H9 (cell line): ENCODE data around the gene IL1R2. TPM values are rescaled to one million over a fixed set of nuclear protein-coding genes. Genes with fewer than 3 reads are reported as not detected.

Experiments
- DNase-seq: peaks from one replicate; pipeline ENCODE4 v3.0.0-alpha.2; 2017
- H2AFZ ChIP-seq: one replicate; pipeline ENCODE4 v1.6.1; 2013; ENCODE audit warnings: mild to moderate bottlenecking, low read length, control low read depth, moderate library complexity
- H2AK5ac ChIP-seq: 2 replicates; pipeline ENCODE4 v1.6.1; 2013; ENCODE audit warnings: low read length, control low read depth, mixed read lengths; ENCODE audit not compliant: insufficient read length
- H2BK120ac ChIP-seq: one replicate; pipeline ENCODE4 v1.6.1; 2013; ENCODE audit warnings: low read depth, mild to moderate bottlenecking, low read length, control low read depth, inconsistent platforms; ENCODE audit not compliant: poor library complexity, severe bottlenecking
- H2BK12ac ChIP-seq: 2 replicates; pipeline ENCODE4 v1.6.1; 2013; ENCODE audit warnings: low read length, control low read depth, mixed read lengths, low read depth; ENCODE audit not compliant: insufficient read length
- H2BK15ac ChIP-seq: 2 replicates; pipeline ENCODE4 v1.6.1; 2013; ENCODE audit warnings: low read depth, low read length, control low read depth
- H2BK20ac ChIP-seq: one replicate; pipeline ENCODE4 v1.6.1; 2013; ENCODE audit warnings: low read depth, mild to moderate bottlenecking, low read length, control low read depth, inconsistent platforms; ENCODE audit not compliant: poor library complexity, severe bottlenecking
- H2BK5ac ChIP-seq: 2 replicates; pipeline ENCODE4 v1.6.1; 2013; ENCODE audit warnings: low read length, control low read depth, mixed read lengths; ENCODE audit not compliant: insufficient read length
- H3K14ac ChIP-seq: 2 replicates; pipeline ENCODE4 v1.6.1; 2013; ENCODE audit warnings: low read length, control low read depth; ENCODE audit not compliant: insufficient read depth
- H3K18ac ChIP-seq: 2 replicates; pipeline ENCODE4 v1.6.1; 2013; ENCODE audit warnings: low read depth, mild to moderate bottlenecking, mixed read lengths, low read length, control low read depth; ENCODE audit not compliant: insufficient read length
- H3K23ac ChIP-seq: 2 replicates; pipeline ENCODE4 v1.6.1; 2013; ENCODE audit warnings: low read length, control low read depth, mixed read lengths, low read depth; ENCODE audit not compliant: insufficient read length
- H3K23me2 ChIP-seq: 2 replicates; pipeline ENCODE4 v1.6.1; 2013; ENCODE audit warnings: low read depth, mild to moderate bottlenecking, mixed read lengths, low read length, control low read depth; ENCODE audit not compliant: insufficient read length, poor library complexity, severe bottlenecking
- H3K27ac ChIP-seq: 2 replicates; pipeline ENCODE4 v1.5.1; 2013; ENCODE audit warnings: low read length, control low read depth, mixed read lengths, low read depth; ENCODE audit not compliant: insufficient read length
- H3K27me3 ChIP-seq: 2 replicates; pipeline ENCODE4 v1.6.1; 2013; ENCODE audit warnings: low read length, control low read depth, inconsistent platforms; ENCODE audit not compliant: insufficient read depth
- H3K4ac ChIP-seq: 2 replicates; pipeline ENCODE4 v1.6.1; 2013; ENCODE audit warnings: low read depth, mild to moderate bottlenecking, control low read depth, inconsistent platforms, low read length, moderate library complexity
- H3K4me1 ChIP-seq: 2 replicates; pipeline ENCODE4 v1.6.1; 2013; ENCODE audit warnings: low read length, control low read depth, inconsistent platforms; ENCODE audit not compliant: insufficient read depth
- H3K4me2 ChIP-seq: 2 replicates; pipeline ENCODE4 v1.6.1; 2013; ENCODE audit warnings: low read length, control low read depth, mixed read lengths; ENCODE audit not compliant: insufficient read length, insufficient read depth
- H3K56ac ChIP-seq: 2 replicates; pipeline ENCODE4 v1.6.1; 2013; ENCODE audit warnings: low read depth, mild to moderate bottlenecking, mixed read lengths, low read length, control low read depth; ENCODE audit not compliant: insufficient read length
- H3K79me1 ChIP-seq: 2 replicates; pipeline ENCODE4 v1.6.1; 2013; ENCODE audit warnings: low read depth, mild to moderate bottlenecking, moderate library complexity, low read length, control low read depth, inconsistent platforms; ENCODE audit not compliant: insufficient read depth, poor library complexity, severe bottlenecking
- H3K79me2 ChIP-seq: 2 replicates; pipeline ENCODE4 v1.6.1; 2013; ENCODE audit warnings: low read length, control low read depth, inconsistent platforms; ENCODE audit not compliant: insufficient read depth
- H3K9ac ChIP-seq: 2 replicates; pipeline ENCODE4 v1.6.1; 2013; ENCODE audit warnings: low read length, control low read depth, mixed read lengths; ENCODE audit not compliant: insufficient read length; ENCODE audit errors: extremely low read depth
- H3K9me3 ChIP-seq: one replicate; pipeline ENCODE4 v1.6.1; 2013; ENCODE audit warnings: low read depth, low read length, inconsistent platforms; ENCODE audit not compliant: control insufficient read depth
- H3T11ph ChIP-seq: one replicate; pipeline ENCODE4 v1.6.1; 2013; ENCODE audit warnings: mild to moderate bottlenecking, low read length, control low read depth, inconsistent platforms
- H4K20me1 ChIP-seq: one replicate; pipeline ENCODE4 v1.6.1; 2013; ENCODE audit not compliant: control insufficient read depth, insufficient read length, insufficient read depth
- H4K5ac ChIP-seq: 2 replicates; pipeline ENCODE4 v1.6.1; 2013; ENCODE audit warnings: low read depth, mild to moderate bottlenecking, mixed read lengths, low read length, control low read depth; ENCODE audit not compliant: insufficient read length
- H4K8ac ChIP-seq: replicated peaks from 2 replicates; pipeline ENCODE4 v1.6.1; 2013; ENCODE audit warnings: low read length, control low read depth, mixed read lengths, low read depth; ENCODE audit not compliant: insufficient read length
- H4K91ac ChIP-seq: 2 replicates; pipeline ENCODE4 v1.6.1; 2013; ENCODE audit warnings: low read depth, mild to moderate bottlenecking, moderate library complexity, mixed read lengths, low read length, control low read depth; ENCODE audit not compliant: insufficient read length
- H3K27ac Mint-ChIP-seq, 3 experiments: 2 replicates in 2 of 3; 3 replicates in 1 of 3; pipeline ENCODE4 v1.8.0; 2020 to 2021; ENCODE audit warnings: mixed read lengths in 3 of 3, mild to moderate bottlenecking in 1 of 3, moderate library complexity in 1 of 3
- H3K27me3 Mint-ChIP-seq: 2 replicates; pipeline ENCODE4 v1.8.0; 2021; ENCODE audit warnings: low read depth, mild to moderate bottlenecking, moderate library complexity, mixed read lengths
- H3K36me3 Mint-ChIP-seq, 3 experiments: 2 replicates in 2 of 3; 3 replicates in 1 of 3; pipeline ENCODE4 v1.8.0; 2020 to 2021; ENCODE audit warnings: low read depth in 3 of 3, mixed read lengths in 3 of 3; ENCODE audit not compliant: insufficient read depth in 1 of 3
- H3K4me1 Mint-ChIP-seq, 2 experiments: 2 replicates each; pipeline ENCODE4 v1.8.0; 2020; ENCODE audit warnings: mixed read lengths in 2 of 2
- H3K4me3 Mint-ChIP-seq, 2 experiments: 2 replicates in 1 of 2; 3 replicates in 1 of 2; pipeline ENCODE4 v1.8.0; 2020 to 2021; ENCODE audit warnings: mild to moderate bottlenecking in 2 of 2, mixed read lengths in 2 of 2, moderate library complexity in 1 of 2
- H3K9me3 Mint-ChIP-seq, 2 experiments: 2 replicates in 1 of 2; 3 replicates in 1 of 2; pipeline ENCODE4 v1.8.0; 2020; ENCODE audit warnings: mild to moderate bottlenecking in 2 of 2, mixed read lengths in 2 of 2, moderate library complexity in 1 of 2
- WGBS: extraction: QIAGEN DNeasy Blood & Tissue Kit; methylation state at CpG from one replicate; pipeline ENCODE4 v1.1.7; 2013; ENCODE audit warnings: missing lambda C conversion rate, low lambda C conversion rate, mixed read lengths; ENCODE audit not compliant: insufficient read length; ENCODE audit errors: extremely low coverage; 5-methylcytosine and 5-hydroxymethylcytosine counted together
- total RNA-seq: library from RNA; stranded (reverse); gene quantifications from 2 replicates; pipeline ENCODE4 v1.2.1, GENCODE V29; 2021
- TF ChIP-seq, protein P1 (sequence below): fragments of 200-600 bp; sonication (generic); conservative IDR thresholded peaks from 3 replicates; pipeline ENCODE4 v1.8.0; 2021; ENCODE audit warnings: antibody characterized with exemption, mild to moderate bottlenecking

IL1R2 gene
- total RNA-seq, 1 experiment from 2014 or later, result not detected

DNA sequence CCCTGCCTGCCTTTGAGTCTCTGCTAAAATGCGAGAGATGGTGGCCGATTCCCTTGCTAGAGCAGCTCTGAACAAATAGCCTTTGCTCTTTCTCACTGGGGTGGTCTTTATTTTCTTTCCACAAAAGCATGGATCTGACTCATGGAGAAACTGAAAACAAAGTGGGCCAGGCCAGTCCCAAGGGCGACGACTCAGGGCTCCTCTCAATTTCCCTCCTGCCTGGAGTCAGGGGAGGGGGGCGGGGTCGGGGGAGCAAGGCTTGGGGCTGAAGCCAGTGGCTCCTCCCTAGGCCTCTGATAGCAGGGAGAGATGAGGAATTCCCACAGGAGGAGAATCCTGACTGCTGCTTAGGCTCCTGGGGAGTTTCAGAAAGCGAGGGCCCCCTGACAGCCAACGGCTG, 17.1 kb upstream of the IL1R2 start:
- Histone ChIP-seq H4K91ac (no peak overlapping the region), H3K4me2 (no peak overlapping the region), H2AFZ (no peak overlapping the region)

More for the DNA sequence above, 17.1 kb upstream of the IL1R2 start:
- H2BK5ac ChIP-seq, result no peak overlapping the region
- H4K8ac ChIP-seq, result no peak overlapping the region
- H2BK120ac ChIP-seq, result no peak overlapping the region
- no peak overlapping the region for H3K4ac ChIP-seq
- Mint-ChIP-seq H3K27ac (peak overlapping the region in 2 of 3 experiments; percentile 75 to 82; a peak in 3 of 7 replicates), H3K36me3 (peaks cover 9 to 29% (median 27%) of the 10 kb centered on the region in 3 experiments), H3K9me3 (peaks cover 22 to 25% of the 10 kb centered on the region in 2 experiments), H3K27me3 (peaks cover 3% of the 10 kb centered on the region), H3K4me3 (no peak overlapping the region; a peak in 2 of 5 replicates), H3K4me1 (peaks cover 27 to 37% of the 10 kb centered on the region in 2 experiments)
- no peak overlapping the region for H3K14ac ChIP-seq
- H3K23ac ChIP-seq, result no peak overlapping the region
- no peaks in the 10 kb centered on the region for H3K27me3 ChIP-seq
- TF ChIP-seq, protein P1, sequence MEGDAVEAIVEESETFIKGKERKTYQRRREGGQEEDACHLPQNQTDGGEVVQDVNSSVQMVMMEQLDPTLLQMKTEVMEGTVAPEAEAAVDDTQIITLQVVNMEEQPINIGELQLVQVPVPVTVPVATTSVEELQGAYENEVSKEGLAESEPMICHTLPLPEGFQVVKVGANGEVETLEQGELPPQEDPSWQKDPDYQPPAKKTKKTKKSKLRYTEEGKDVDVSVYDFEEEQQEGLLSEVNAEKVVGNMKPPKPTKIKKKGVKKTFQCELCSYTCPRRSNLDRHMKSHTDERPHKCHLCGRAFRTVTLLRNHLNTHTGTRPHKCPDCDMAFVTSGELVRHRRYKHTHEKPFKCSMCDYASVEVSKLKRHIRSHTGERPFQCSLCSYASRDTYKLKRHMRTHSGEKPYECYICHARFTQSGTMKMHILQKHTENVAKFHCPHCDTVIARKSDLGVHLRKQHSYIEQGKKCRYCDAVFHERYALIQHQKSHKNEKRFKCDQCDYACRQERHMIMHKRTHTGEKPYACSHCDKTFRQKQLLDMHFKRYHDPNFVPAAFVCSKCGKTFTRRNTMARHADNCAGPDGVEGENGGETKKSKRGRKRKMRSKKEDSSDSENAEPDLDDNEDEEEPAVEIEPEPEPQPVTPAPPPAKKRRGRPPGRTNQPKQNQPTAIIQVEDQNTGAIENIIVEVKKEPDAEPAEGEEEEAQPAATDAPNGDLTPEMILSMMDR, result no peak
- no peak overlapping the region for H4K5ac ChIP-seq
- no peak overlapping the region for H3K27ac ChIP-seq
- no CpG with 5 or more reads among the region's 8 CpGs for WGBS
- H3K18ac ChIP-seq, result no peak overlapping the region
- peak; percentile 63 for DNase-seq
- no peaks in the 10 kb centered on the region for H4K20me1 ChIP-seq
- H3K79me2 ChIP-seq, result no peaks in the 10 kb centered on the region
- H3K4me1 ChIP-seq, result no peaks in the 10 kb centered on the region; the same call in 1 of the 2 replicates
- H2BK12ac ChIP-seq, result no peak overlapping the region
- no peak overlapping the region for H2BK20ac ChIP-seq
- H3K9me3 ChIP-seq, result peaks cover 16% of the 10 kb centered on the region
- no peaks in the 10 kb centered on the region for H3K79me1 ChIP-seq
- H3T11ph ChIP-seq, result no peak overlapping the region
- no peaks in the 10 kb centered on the region for H3K23me2 ChIP-seq
- no peak overlapping the region for H3K56ac ChIP-seq
- H2AK5ac ChIP-seq, result no peak overlapping the region
- no peak overlapping the region for H2BK15ac ChIP-seq
- no peak overlapping the region for H3K9ac ChIP-seq
